GM13976 (cell line): ENCODE results near the gene PAK3.

ENCODE experiments used
- DNase-seq: peaks from one replicate; pipeline ENCODE4 v3.0.0; 2012; ENCODE audit warnings: low spot score
- in situ Hi-C: fragments of 300-500 bp; cut with MboI; formaldehyde crosslinking; loops from one replicate; pipeline ENCODE4 v1.12.0; 2022; ENCODE audit warnings: low sequenced_read_pairs, mixed read lengths, inconsistent platforms; ENCODE audit not compliant: unreplicated experiment
- TF ChIP-seq, protein P1 (sequence below): IDR thresholded peaks from 2 replicates; pipeline ENCODE4 v1.5.1; 2012; ENCODE audit warnings: borderline replicate concordance, mild to moderate bottlenecking; ENCODE audit not compliant: insufficient read depth; ENCODE audit errors: extremely low read depth, missing control alignments, control extremely low read depth

Gene PAK3

DNA sequence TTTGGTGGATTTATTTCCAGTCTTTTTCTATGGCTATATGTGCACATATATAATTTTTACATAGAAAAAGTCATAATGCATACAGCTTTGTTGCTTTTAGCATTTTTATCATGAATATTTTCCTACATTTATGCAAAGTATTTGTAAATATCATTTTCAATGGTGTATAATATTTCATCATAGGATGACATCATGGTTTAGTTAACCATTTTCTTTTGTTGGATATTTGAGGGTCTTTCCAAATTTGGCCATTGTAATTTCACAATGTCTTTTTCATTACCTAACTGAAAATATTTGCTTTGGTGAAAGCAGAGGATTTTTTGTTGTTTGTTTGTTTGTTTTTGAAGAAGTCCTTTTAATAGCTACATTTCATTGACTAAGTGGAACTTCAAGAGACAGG lies 31.0 kb downstream of the PAK3 start:
- DNase-seq: no peak
- in situ Hi-C loops: no loop called here
- TF ChIP-seq, protein P1, sequence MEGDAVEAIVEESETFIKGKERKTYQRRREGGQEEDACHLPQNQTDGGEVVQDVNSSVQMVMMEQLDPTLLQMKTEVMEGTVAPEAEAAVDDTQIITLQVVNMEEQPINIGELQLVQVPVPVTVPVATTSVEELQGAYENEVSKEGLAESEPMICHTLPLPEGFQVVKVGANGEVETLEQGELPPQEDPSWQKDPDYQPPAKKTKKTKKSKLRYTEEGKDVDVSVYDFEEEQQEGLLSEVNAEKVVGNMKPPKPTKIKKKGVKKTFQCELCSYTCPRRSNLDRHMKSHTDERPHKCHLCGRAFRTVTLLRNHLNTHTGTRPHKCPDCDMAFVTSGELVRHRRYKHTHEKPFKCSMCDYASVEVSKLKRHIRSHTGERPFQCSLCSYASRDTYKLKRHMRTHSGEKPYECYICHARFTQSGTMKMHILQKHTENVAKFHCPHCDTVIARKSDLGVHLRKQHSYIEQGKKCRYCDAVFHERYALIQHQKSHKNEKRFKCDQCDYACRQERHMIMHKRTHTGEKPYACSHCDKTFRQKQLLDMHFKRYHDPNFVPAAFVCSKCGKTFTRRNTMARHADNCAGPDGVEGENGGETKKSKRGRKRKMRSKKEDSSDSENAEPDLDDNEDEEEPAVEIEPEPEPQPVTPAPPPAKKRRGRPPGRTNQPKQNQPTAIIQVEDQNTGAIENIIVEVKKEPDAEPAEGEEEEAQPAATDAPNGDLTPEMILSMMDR: no peak

DNA sequence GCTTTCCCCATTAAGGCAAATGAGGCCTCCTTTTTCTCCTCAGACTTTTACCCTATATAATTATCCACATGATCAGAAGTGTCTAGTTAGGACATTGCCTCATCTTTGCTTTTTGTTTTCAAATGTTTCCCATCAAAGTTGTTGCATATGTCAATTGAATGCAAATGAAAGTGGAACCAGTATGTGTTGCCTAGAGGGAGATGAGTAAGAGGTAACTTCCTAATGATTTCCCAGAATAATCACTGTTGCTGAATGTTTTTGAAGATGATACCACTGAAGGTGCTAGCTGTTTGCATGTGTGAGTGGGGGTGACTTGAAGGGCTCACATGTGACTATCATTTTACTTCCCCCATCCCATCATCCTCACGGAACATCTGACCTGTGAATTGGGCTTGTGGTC lies 33.9 kb downstream of the PAK3 start:
- in situ Hi-C loops: no loop called here
- no peak for DNase-seq
- TF ChIP-seq, protein P1: no peak

DNA sequence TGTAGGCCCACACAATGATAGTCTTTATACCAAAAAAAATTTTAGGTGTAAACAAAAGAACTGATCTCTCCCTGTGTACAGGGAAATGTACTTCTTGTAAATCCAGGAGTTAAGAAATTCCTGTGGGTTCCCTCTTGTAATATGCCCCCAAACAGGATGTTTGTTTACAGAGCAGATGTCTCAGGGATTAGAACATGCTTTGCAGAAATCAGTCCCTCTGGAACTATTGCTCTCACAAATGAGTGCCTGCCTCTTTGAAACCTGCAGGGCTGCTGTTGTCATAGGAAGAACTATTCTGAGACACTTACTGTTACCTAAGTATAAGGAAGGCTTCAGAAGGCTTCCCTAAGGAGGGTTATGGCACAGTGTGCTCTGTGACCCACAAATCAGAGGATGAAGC lies 35.6 kb downstream of the PAK3 start:
- in situ Hi-C loops: no loop called here
- no peak for DNase-seq
- TF ChIP-seq, protein P1: no peak

- DNase-seq: no peak
- TF ChIP-seq, protein P1: no peak
- in situ Hi-C loops: no loop called here
These were observed 37.4 kb downstream of the PAK3 start for GRCh38 chrX:111133389-111133788.

DNA sequence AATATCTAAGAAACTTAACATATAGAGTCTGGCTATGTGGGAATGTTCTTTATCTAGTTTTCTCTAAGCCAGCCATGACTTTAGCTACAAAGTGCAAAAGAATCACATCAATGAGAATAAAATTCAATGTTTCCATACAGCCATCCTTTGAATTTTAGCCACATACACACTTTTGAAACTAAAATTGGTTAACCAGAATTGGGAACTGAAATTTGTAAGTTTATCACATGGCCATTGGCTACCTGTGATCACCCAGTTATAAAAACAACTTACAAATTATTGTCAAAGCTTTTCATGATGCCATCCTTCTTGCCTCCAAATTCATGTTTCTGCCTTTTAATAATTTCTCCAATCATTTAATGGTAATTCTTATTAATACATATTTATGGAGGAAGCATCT lies 49.9 kb downstream of the PAK3 start:
- no peak for DNase-seq
- in situ Hi-C loops: no loop called here
- TF ChIP-seq, protein P1: no peak

- in situ Hi-C loops: no loop called here
- DNase-seq: no peak
- TF ChIP-seq, protein P1: no peak
These were observed 55.8 kb downstream of the PAK3 start for GRCh38 chrX:111151764-111152163.

- TF ChIP-seq, protein P1: no peak
- DNase-seq: no peak
These were observed 63.2 kb downstream of the PAK3 start for GRCh38 chrX:111159232-111159631.

More at GRCh38 chrX:111159232-111159631, 63.2 kb downstream of the PAK3 start:
- in situ Hi-C loops: no loop called here
